Measurements from ENCODE around the gene ECM2.

The ECM2 gene

DNA sequence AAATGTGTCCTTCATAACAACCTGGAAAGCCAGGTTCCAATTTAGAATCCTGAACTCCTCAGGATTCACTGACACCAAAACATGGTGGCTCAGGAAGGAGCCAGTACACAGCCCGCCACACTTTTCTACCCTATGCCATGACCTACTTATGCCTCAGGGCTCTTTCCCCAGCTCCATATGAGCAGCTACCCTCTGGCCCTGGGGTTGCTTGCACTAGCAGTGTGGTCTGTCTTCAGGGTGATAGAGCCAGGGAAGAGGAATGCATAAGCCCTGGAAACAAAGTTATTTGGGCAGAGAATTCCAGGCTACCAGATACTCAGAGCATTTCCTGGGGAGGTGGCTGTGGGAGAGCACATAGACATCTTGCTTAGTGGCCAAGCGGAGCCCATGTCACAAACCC is 15.0 kb upstream of the ECM2 start:
- Histone ChIP-seq H3K4me3 (ENCODE audit: low read depth, low read length, poor library complexity, severe bottlenecking) (no peak overlapping the region), H4K20me1 (ENCODE audit: insufficient read depth, low read length) (no peaks in the 10 kb centered on the region), H3K27me3 (ENCODE audit: insufficient read depth, low read length) (no peaks in the 10 kb centered on the region), H3K27ac (ENCODE audit: low read depth, low read length, poor library complexity, severe bottlenecking) (no peak overlapping the region), H3K79me2 (ENCODE audit: insufficient read depth, low read length) (no peaks in the 10 kb centered on the region), H3K9me2 (ENCODE audit: low read depth, low read length) (no peaks in the 10 kb centered on the region), H3K9me3 (ENCODE audit: low read length) (no peaks in the 10 kb centered on the region), H3K4me2 (ENCODE audit: low read length) (no peak overlapping the region), H3K4me1 (ENCODE audit: insufficient read depth, low read length, severe bottlenecking) (no peaks in the 10 kb centered on the region), H3K9ac (ENCODE audit: low read length) (no peak overlapping the region), H3F3A (ENCODE audit: insufficient read depth, low read length) (no peaks in the 10 kb centered on the region), H3K36me3 (ENCODE audit: insufficient read depth, low read length) (no peaks in the 10 kb centered on the region), H2AFZ (ENCODE audit: low read length) (no peak overlapping the region)
- TF ChIP-seq EZH2 (IDR thresholded peaks at IDR 0.05; ENCODE audit: borderline replicate concordance, low read length) = no peak
- TF ChIP-seq, protein P1, sequence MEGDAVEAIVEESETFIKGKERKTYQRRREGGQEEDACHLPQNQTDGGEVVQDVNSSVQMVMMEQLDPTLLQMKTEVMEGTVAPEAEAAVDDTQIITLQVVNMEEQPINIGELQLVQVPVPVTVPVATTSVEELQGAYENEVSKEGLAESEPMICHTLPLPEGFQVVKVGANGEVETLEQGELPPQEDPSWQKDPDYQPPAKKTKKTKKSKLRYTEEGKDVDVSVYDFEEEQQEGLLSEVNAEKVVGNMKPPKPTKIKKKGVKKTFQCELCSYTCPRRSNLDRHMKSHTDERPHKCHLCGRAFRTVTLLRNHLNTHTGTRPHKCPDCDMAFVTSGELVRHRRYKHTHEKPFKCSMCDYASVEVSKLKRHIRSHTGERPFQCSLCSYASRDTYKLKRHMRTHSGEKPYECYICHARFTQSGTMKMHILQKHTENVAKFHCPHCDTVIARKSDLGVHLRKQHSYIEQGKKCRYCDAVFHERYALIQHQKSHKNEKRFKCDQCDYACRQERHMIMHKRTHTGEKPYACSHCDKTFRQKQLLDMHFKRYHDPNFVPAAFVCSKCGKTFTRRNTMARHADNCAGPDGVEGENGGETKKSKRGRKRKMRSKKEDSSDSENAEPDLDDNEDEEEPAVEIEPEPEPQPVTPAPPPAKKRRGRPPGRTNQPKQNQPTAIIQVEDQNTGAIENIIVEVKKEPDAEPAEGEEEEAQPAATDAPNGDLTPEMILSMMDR (IDR thresholded peaks at IDR 0.05; ENCODE audit: low read length) = no peak

DNA sequence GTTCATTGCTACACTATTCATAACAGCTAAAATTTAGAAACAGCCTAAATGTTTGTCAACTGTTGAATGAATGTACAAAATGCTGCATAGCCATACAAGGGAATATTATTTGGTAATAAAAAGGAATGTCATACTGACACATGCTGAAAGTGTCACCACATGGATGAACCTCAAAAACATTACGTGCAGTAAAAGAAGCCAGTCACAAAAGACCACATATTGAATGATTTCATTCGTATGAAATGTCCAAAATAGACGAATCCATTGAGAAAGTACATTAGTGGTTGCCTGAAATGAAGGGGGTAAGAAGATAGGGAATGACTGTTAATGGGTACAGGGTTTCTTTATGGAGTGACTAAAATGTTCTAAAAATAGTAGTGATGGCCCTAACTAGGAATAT is 11.6 kb upstream of the ECM2 start:
- Histone ChIP-seq H3K36me3 (ENCODE audit: insufficient read depth, low read length) (no peaks in the 10 kb centered on the region), H3K9ac (ENCODE audit: low read length) (no peak overlapping the region), H3K79me2 (ENCODE audit: insufficient read depth, low read length) (no peaks in the 10 kb centered on the region), H3K9me3 (ENCODE audit: low read length) (no peaks in the 10 kb centered on the region), H3K9me2 (ENCODE audit: low read depth, low read length) (no peaks in the 10 kb centered on the region), H3K4me2 (ENCODE audit: low read length) (no peak overlapping the region), H2AFZ (ENCODE audit: low read length) (no peak overlapping the region), H3K4me1 (ENCODE audit: insufficient read depth, low read length, severe bottlenecking) (no peaks in the 10 kb centered on the region), H3F3A (ENCODE audit: insufficient read depth, low read length) (no peaks in the 10 kb centered on the region), H4K20me1 (ENCODE audit: insufficient read depth, low read length) (no peaks in the 10 kb centered on the region), H3K27me3 (ENCODE audit: insufficient read depth, low read length) (no peaks in the 10 kb centered on the region), H3K4me3 (ENCODE audit: low read depth, low read length, poor library complexity, severe bottlenecking) (no peak overlapping the region), H3K27ac (ENCODE audit: low read depth, low read length, poor library complexity, severe bottlenecking) (no peak overlapping the region)
- TF ChIP-seq, protein P1 (IDR thresholded peaks at IDR 0.05; ENCODE audit: low read length) = no peak
- TF ChIP-seq EZH2 (IDR thresholded peaks at IDR 0.05; ENCODE audit: borderline replicate concordance, low read length) = no peak

GRCh38 chr9:92545002-92545510 is 9.3 kb upstream of the ECM2 start:
- H3F3A ChIP-seq (ENCODE audit: insufficient read depth, low read length) = no peaks in the 10 kb centered on the region
- H2AFZ ChIP-seq (ENCODE audit: low read length) = no peak overlapping the region
- H3K79me2 ChIP-seq (ENCODE audit: insufficient read depth, low read length) = no peaks in the 10 kb centered on the region
- no peak overlapping the region for H3K27ac ChIP-seq (ENCODE audit: low read depth, low read length, poor library complexity, severe bottlenecking)
- H3K27me3 ChIP-seq (ENCODE audit: insufficient read depth, low read length) = no peaks in the 10 kb centered on the region
- no peaks in the 10 kb centered on the region for H3K9me2 ChIP-seq (ENCODE audit: low read depth, low read length)
- no peak overlapping the region for H3K9ac ChIP-seq (ENCODE audit: low read length)
- no peaks in the 10 kb centered on the region for H4K20me1 ChIP-seq (ENCODE audit: insufficient read depth, low read length)
- H3K4me1 ChIP-seq (ENCODE audit: insufficient read depth, low read length, severe bottlenecking) = no peaks in the 10 kb centered on the region
- TF ChIP-seq, protein P1 (IDR thresholded peaks at IDR 0.05; ENCODE audit: low read length) = no peak
- no peak for TF ChIP-seq EZH2 (IDR thresholded peaks at IDR 0.05; ENCODE audit: borderline replicate concordance, low read length)
- no peaks in the 10 kb centered on the region for H3K9me3 ChIP-seq (ENCODE audit: low read length)
- H3K36me3 ChIP-seq (ENCODE audit: insufficient read depth, low read length) = no peaks in the 10 kb centered on the region
- H3K4me2 ChIP-seq (ENCODE audit: low read length) = no peak overlapping the region
- H3K4me3 ChIP-seq (ENCODE audit: low read depth, low read length, poor library complexity, severe bottlenecking) = no peak overlapping the region
